GM19025 (cell line): Measurements from ENCODE around the gene AXIN1.
A peak's percentile ranks its signal among the peaks of the same experiment; 100 is the strongest.
"Not testable (repeated sequence)": the region's sequence is repeated elsewhere in the genome, so short reads cannot be mapped to it uniquely, and the experiment has no call there.

ENCODE experiments used
- ATAC-seq: cut with Tn5 transposase; IDR thresholded peaks from one replicate; pipeline ENCODE4 v1.9.1; 2021; ENCODE audit warnings: mild to moderate bottlenecking, low read depth, moderate library complexity; ENCODE audit not compliant: unreplicated experiment

Gene AXIN1

GRCh38 chr16:356741-357140 is 4.2 kb upstream of the AXIN1 start:
- ATAC-seq: no peak

DNA sequence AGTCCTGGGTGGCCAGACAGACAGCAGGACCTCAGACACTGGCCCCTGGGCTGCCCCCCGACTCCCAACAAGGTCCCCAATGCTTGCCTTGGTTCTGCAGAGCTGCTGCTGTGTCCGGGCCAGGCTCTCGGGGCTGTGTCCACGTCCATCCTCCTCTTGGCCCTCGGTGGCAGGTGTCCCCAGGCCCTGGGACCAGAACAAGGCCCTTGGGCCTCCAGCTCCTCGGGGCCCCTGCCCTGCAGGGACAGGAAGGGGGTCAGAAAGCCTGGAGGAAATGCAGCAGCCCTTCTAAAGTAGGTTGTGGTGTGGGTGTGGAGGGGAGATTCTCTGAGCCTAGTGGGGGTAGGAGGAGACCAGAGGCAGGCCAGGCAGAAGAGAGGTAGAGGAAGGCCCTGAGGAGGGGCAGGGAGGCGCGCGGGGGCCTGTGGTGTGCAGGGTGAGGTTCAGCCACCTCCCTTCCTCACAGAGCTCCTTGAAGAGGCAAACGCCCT is 2.5 kb upstream of the AXIN1 start:
- no peak for ATAC-seq

- ATAC-seq: no peak
These were observed 1.9 kb upstream of the AXIN1 start for GRCh38 chr16:354291-354881.

DNA sequence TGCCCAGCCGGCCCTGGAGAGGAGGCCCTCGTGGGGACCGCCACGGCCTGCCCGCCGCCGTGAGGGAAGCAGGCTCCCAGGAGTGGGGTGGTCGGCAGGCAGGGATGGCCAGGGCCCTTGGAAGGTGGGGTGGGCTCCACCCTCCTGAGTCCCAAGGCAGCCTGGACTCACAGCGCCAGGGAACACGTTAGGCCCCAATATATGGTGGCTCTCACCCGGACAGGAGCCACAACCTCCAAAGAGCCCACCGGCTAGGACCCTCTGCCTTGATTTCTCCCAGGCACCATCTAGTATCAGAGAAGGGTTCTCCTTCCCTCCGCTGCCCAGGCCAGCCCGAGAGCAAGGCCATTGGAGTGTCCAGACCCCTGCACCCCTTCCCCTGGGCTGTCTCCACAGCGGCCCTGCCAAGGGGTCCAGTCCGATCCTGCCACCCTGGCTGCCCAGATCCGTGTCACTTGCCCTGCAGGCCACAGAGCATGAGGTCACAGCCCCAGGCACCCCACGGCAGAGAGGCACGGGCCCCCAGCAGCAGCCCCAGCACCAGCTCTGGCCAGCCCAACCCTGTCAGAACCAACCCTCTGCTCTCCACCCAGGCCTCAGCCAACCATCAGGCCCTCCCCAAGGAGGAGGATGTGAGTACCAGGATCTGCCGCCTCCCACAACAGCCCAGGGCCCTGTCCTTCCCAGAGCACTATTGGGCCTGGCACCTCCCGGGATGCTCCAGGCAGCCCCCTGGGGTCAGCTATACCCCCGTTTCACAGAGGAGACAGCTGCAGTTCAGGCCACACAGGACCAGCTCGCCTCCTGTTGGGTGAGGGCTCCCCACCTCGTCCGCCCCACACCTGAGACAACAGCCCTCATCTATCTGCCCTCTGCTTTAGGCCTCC is 1.1 kb upstream of the AXIN1 start:
- ATAC-seq: no peak

GRCh38 chr16:351804-352520 is 561 bp downstream of the AXIN1 start:
- ATAC-seq: peak; percentile 13

DNA sequence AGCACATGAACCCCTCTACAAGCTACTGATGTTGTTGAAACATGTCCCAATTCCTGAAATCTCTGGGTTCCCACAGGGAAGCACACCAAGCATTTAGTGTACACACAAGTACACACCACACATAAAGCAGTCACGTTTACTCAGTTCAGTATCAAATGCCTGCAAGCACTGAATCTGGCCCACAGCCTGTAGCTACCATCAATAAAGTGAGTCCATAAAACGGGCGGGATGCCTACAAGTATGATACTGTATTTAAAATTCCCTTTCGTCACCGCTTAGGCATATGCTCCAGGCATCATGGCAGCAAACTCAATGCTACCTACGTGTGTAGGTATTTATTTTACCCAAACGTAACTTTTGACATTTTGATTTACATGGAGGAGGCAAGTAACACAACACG is 2.3 kb downstream of the AXIN1 start:
- ATAC-seq: no peak

- ATAC-seq: no peak
These were observed 3.3 kb downstream of the AXIN1 start for GRCh38 chr16:349211-349610.

DNA sequence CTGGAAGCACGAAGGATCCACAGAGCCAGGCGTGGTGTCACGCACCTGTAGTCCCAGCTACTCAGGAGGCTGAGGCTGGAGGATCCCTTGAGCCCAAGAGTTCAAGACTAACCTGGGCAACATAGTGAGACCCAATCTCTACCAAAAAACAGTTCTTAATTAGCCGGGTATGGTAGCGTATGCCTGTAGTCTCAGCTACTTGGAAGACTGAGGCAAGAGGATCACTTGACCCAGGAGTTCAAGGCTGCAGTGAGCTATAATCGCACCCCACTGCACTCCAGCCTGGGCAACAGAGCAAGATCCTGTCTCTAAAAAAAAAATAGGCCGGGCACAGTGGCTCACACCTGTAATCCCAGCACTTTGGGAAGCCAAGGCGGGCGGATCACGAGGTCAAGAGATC is 4.0 kb downstream of the AXIN1 start:
- not testable (repeated sequence) for ATAC-seq

GRCh38 chr16:347203-347602 is 5.3 kb downstream of the AXIN1 start:
- no peak for ATAC-seq

GRCh38 chr16:346587-346986 is 5.9 kb downstream of the AXIN1 start:
- no peak for ATAC-seq

- ATAC-seq: no peak
These were observed 6.8 kb downstream of the AXIN1 start for GRCh38 chr16:345772-346171.

DNA sequence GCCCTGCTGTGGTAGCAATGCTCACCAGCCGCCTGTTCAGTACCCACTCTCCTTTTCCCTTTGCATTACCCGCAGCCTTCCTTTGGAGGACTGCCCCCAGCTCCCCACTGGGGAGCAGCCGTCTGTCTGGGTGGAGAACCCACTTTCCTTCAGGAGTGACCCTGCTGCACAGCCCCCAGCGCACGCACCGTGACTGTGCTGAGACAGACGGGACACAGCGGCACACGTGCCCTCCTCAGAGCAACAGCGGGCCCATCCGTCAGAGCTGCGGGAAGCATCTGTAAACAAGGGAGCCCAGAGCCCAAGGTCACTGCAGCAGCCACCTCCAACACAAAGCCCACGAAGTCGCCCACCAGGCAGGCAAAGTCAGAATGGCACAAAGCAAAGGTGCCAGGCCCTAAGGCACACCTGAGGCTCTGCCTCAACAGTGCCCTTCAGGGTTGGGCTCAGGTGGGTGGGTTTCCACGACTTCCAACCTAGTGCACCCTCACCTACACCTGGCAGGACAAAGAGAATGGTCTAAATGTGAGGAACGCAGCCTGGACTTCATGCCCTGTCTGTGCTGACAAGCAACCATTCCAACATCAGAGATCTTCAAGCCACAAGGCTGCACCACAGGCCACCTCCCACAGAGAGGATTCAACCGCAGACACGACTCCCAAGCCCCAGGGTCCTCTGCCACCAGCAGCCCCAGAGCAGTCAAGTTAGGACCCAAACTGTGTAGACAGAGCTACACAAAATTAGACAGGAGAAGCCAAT is 9.9 kb downstream of the AXIN1 start:
- ATAC-seq: no peak

- ATAC-seq: not testable (repeated sequence)
These were observed 10.6 kb downstream of the AXIN1 start for GRCh38 chr16:341974-342336.

GRCh38 chr16:341095-341973 is 11.2 kb downstream of the AXIN1 start:
- ATAC-seq: not testable (repeated sequence)

DNA sequence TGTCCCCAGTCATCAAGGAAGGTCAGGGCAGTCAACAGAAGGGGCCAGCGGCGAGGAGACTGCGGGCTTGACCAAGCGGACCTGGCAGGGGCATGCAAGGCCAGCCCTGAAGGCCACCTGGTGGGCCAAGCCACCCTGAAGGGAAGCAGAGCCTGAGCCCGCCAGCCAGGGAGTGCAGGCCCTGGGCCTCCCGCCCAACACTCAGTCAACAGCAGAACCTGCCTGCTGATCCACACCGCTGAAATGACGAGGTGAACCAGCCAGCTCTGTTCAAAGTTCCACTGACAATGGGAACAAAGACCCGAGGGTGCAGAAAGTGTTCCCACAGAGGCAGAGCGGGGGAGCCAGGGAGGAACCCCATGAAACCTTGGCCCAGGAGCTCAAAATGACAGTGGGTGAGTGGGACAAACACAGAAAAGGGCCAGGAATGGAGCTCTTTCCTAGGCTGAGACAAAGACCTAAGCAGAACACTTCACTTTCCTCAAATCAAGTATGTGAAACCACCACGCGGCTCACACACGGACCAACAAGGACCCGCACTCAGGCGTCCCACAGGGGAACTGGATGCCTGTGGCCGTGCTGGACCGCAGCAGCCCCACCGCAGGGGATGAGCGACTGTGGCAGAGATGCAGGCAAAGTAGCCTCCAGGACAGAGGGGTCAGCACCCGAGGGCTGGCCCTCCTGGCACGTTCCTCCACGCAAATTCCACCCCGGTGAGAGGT is 12.0 kb downstream of the AXIN1 start:
- ATAC-seq: no peak

DNA sequence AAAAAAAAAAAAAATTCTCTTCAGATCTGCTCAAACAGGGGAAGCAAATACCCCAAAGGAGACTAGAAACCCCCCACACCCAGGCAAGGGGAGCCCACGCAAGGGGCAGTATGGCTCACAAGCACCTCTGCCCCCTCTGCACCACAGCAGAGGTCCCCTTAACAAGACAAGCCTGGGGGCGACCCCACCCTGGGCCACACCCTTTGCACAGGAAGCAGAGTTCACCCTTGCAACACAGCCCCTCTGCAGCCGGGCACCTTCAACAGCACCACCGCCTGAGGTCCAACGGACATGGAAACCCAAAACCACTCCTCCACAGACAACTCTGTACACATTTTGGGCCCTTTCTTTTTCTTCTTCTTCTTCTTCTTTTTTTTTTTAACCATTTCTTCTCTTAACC is 12.8 kb downstream of the AXIN1 start:
- ATAC-seq: no peak

DNA sequence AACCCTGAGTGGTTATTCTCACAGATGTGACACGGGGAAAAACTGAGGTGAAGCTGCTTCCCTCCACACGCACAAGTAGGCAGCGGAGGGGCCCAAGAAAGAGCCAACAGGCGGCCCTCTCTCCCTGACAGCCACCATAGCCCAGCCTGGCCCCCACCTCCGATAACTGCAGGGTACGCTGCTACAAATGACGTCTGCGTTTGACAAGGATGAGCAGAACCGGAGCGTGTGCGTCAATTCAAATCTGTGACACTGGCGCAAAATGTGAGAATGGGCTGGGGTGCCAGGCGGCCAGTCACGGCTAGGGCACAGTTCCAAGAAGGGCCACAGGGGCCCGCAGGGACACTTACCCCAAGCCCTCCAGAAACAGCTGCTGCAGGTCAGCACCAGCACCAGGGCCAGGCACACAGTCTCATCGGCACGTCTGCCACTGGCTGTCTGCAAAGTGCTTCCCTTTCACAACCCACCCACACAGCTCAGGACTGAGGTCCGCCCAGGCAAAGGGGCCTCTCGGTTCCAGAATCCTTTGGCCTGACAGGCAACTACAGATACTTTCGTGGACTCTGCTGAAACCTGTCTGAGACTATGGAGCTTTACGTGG is 14.4 kb downstream of the AXIN1 start:
- no peak for ATAC-seq

- no peak for ATAC-seq
These were observed 15.1 kb downstream of the AXIN1 start for GRCh38 chr16:337437-337836.

GRCh38 chr16:336269-336668 is 16.3 kb downstream of the AXIN1 start:
- ATAC-seq: no peak
